ENCODE data around the gene MAN1A2.

MAN1A2 gene

GRCh38 chr1:117447661-117448060, 80.4 kb downstream of the MAN1A2 start:
- Histone ChIP-seq H3K4me3 (ENCODE audit: low read depth, low read length) (no peak overlapping the region), H3K9me3 (ENCODE audit: control insufficient read depth, insufficient read depth, low read depth, low read length) (no peaks in the 10 kb centered on the region), H3K4me1 (ENCODE audit: control insufficient read depth, insufficient read depth, low read length) (no peaks in the 10 kb centered on the region), H3K36me3 (ENCODE audit: control insufficient read depth in 2 of 2, insufficient read depth in 1 of 2, low read length in 2 of 2) (no peaks in the 10 kb centered on the region), H3K27ac (ENCODE audit: extremely low read depth, low read depth, low read length) (no peak overlapping the region)
- ChIA-PET POLR2A (no interaction called here), CTCF (interaction anchor here (0.9 kb wide), 1 partner anchor 87 kb away, joined by 4 read pairs; no protein-coding TSS in a partner anchor)
- TF ChIP-seq ZNF626 (tag by site-specific recombination; IDR thresholded peaks at IDR 0.05) (no peak), ZNF19 (tag by site-specific recombination; IDR thresholded peaks at IDR 0.05; ENCODE audit: low read depth) (no peak), ZNF132 (tag by site-specific recombination; IDR thresholded peaks at IDR 0.05; ENCODE audit: borderline replicate concordance) (no peak), SETDB1 (IDR thresholded peaks at IDR 0.05; ENCODE audit: insufficient read length, low read length) (no peak), ZNF48 (tag by site-specific recombination; IDR thresholded peaks at IDR 0.05) (no peak), GLI4 (tag by site-specific recombination; IDR thresholded peaks at IDR 0.05) (no peak), ZNF26 (tag by site-specific recombination; IDR thresholded peaks at IDR 0.05) (no peak), ZNF121 (tag by site-specific recombination; IDR thresholded peaks at IDR 0.05) (no peak), ZNF585B (tag by site-specific recombination; IDR thresholded peaks at IDR 0.05) (no peak), ZNF747 (tag by site-specific recombination; IDR thresholded peaks at IDR 0.05) (no peak), ZNF776 (tag by site-specific recombination; IDR thresholded peaks at IDR 0.05; ENCODE audit: borderline replicate concordance) (no peak), ZNF398 (tag by site-specific recombination; IDR thresholded peaks at IDR 0.05) (no peak), ZNF23 (tag by site-specific recombination; IDR thresholded peaks at IDR 0.05; ENCODE audit: borderline replicate concordance) (no peak), ZNF529 (tag by site-specific recombination; IDR thresholded peaks at IDR 0.05; ENCODE audit: insufficient replicate concordance) (no peak), TRIM28 (IDR thresholded peaks at IDR 0.05; ENCODE audit: borderline replicate concordance, low read length) (no peak), ZFHX2 (tag by site-specific recombination; conservative IDR thresholded peaks at IDR 0.05) (no peak)
- TF ChIP-seq, protein P1, sequence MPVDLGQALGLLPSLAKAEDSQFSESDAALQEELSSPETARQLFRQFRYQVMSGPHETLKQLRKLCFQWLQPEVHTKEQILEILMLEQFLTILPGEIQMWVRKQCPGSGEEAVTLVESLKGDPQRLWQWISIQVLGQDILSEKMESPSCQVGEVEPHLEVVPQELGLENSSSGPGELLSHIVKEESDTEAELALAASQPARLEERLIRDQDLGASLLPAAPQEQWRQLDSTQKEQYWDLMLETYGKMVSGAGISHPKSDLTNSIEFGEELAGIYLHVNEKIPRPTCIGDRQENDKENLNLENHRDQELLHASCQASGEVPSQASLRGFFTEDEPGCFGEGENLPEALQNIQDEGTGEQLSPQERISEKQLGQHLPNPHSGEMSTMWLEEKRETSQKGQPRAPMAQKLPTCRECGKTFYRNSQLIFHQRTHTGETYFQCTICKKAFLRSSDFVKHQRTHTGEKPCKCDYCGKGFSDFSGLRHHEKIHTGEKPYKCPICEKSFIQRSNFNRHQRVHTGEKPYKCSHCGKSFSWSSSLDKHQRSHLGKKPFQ (tag by site-specific recombination; IDR thresholded peaks at IDR 0.05) = no peak
- TF ChIP-seq, protein P2, sequence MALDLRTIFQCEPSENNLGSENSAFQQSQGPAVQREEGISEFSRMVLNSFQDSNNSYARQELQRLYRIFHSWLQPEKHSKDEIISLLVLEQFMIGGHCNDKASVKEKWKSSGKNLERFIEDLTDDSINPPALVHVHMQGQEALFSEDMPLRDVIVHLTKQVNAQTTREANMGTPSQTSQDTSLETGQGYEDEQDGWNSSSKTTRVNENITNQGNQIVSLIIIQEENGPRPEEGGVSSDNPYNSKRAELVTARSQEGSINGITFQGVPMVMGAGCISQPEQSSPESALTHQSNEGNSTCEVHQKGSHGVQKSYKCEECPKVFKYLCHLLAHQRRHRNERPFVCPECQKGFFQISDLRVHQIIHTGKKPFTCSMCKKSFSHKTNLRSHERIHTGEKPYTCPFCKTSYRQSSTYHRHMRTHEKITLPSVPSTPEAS (tag by site-specific recombination; IDR thresholded peaks at IDR 0.05) = no peak
- TF ChIP-seq, protein P3, sequence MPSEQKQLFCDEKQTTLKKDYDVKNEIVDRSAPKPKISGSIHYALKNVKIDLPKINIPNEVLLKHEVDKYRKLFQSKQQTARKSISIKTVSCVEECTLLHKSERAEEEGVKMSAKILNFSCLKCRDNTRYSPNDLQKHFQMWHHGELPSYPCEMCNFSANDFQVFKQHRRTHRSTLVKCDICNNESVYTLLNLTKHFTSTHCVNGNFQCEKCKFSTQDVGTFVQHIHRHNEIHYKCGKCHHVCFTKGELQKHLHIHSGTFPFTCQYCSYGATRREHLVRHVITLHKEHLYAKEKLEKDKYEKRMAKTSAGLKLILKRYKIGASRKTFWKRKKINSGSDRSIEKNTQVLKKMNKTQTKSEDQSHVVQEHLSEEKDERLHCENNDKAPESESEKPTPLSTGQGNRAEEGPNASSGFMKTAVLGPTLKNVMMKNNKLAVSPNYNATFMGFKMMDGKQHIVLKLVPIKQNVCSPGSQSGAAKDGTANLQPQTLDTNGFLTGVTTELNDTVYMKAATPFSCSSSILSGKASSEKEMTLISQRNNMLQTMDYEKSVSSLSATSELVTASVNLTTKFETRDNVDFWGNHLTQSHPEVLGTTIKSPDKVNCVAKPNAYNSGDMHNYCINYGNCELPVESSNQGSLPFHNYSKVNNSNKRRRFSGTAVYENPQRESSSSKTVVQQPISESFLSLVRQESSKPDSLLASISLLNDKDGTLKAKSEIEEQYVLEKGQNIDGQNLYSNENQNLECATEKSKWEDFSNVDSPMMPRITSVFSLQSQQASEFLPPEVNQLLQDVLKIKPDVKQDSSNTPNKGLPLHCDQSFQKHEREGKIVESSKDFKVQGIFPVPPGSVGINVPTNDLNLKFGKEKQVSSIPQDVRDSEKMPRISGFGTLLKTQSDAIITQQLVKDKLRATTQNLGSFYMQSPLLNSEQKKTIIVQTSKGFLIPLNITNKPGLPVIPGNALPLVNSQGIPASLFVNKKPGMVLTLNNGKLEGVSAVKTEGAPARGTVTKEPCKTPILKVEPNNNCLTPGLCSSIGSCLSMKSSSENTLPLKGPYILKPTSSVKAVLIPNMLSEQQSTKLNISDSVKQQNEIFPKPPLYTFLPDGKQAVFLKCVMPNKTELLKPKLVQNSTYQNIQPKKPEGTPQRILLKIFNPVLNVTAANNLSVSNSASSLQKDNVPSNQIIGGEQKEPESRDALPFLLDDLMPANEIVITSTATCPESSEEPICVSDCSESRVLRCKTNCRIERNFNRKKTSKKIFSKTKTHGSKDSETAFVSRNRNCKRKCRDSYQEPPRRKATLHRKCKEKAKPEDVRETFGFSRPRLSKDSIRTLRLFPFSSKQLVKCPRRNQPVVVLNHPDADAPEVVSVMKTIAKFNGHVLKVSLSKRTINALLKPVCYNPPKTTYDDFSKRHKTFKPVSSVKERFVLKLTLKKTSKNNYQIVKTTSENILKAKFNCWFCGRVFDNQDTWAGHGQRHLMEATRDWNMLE (tag by site-specific recombination; conservative IDR thresholded peaks at IDR 0.05; ENCODE audit: low read depth) = no peak
